IMR-90 (cell line): ENCODE results near the gene PCYT1A.

Experiments used
- CEBPB ChIP-seq: IDR thresholded peaks from 2 replicates; pipeline ENCODE4 v1.6.1; 2012; ENCODE audit warnings: low read depth, low read length, improper control_type of control experiment
- CHD1 ChIP-seq: IDR thresholded peaks from 2 replicates; pipeline ENCODE4 v1.6.1; 2012; ENCODE audit warnings: low read depth, low read length, improper control_type of control experiment
- FOS ChIP-seq: fragments of 150-350 bp; IDR thresholded peaks from 2 replicates; pipeline ENCODE4 v1.6.1; 2016; ENCODE audit warnings: low read depth, low read length
- MAZ ChIP-seq: IDR thresholded peaks from 2 replicates; pipeline ENCODE4 v1.6.1; 2012; ENCODE audit warnings: low read depth, mild to moderate bottlenecking, low read length, improper control_type of control experiment, moderate library complexity, borderline replicate concordance
- MXI1 ChIP-seq: IDR thresholded peaks from 2 replicates; pipeline ENCODE4 v1.6.1; 2012; ENCODE audit warnings: low read depth, mild to moderate bottlenecking, low read length, moderate library complexity, borderline replicate concordance
- POLR2A ChIP-seq: IDR thresholded peaks from 2 replicates; pipeline ENCODE4 v1.6.1; 2012; ENCODE audit warnings: mild to moderate bottlenecking, low read depth, low read length
- RAD21 ChIP-seq: IDR thresholded peaks from 2 replicates; pipeline ENCODE4 v1.6.1; 2012; ENCODE audit warnings: low read length, improper control_type of control experiment
- RCOR1 ChIP-seq: IDR thresholded peaks from 2 replicates; pipeline ENCODE4 v1.6.1; 2012; ENCODE audit warnings: mild to moderate bottlenecking, low read length, improper control_type of control experiment; ENCODE audit not compliant: insufficient replicate concordance
- RFX5 ChIP-seq: IDR thresholded peaks from 2 replicates; pipeline ENCODE4 v1.8.0; 2012; ENCODE audit warnings: low read depth, mild to moderate bottlenecking, low read length, moderate library complexity
- SMC3 ChIP-seq: fragments of 150-350 bp; IDR thresholded peaks from 2 replicates; pipeline ENCODE4 v1.6.1; 2016; ENCODE audit warnings: low read depth, mild to moderate bottlenecking, antibody characterized with exemption, low read length, moderate library complexity
- TF ChIP-seq, protein P1 (sequence below): conservative IDR thresholded peaks from 2 replicates; pipeline ENCODE4 v1.5.1; 2012; ENCODE audit warnings: mild to moderate bottlenecking, low read depth, low read length, improper control_type of control experiment
- TF ChIP-seq, protein P2 (sequence below): fragments of 150-350 bp; IDR thresholded peaks from 2 replicates; pipeline ENCODE4 v1.6.1; 2017; ENCODE audit warnings: mild to moderate bottlenecking, antibody characterized with exemption, low read length, low read depth
- TF ChIP-seq, protein P3 (sequence below): fragments of 150-350 bp; IDR thresholded peaks from 2 replicates; pipeline ENCODE4 v1.6.1; 2016; ENCODE audit warnings: low read depth, mild to moderate bottlenecking, low read length, moderate library complexity, borderline replicate concordance

DNA sequence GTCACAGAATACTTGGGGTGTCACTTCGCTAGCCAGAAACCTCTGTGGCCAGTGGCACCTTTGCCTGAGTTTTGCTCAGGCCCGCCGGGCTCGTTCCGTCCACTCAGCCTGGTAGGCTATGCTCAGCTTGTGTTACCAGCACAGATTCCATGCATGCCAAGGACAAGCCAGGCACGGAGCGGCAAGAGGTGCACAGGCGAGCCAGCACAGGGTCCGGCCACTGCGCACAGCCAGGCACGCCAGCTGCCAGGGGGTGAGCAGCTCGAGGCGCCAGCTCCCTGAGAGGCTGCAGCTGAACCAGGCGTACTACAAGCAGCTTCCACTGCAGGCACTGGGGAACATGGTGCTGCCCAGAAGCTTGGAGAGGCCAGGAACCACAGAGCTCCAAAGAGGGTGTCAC is 14.7 kb downstream of the PCYT1A start:
- TF ChIP-seq POLR2A (no peak), MXI1 (no peak), CEBPB (no peak), RFX5 (no peak), RAD21 (no peak), RCOR1 (no peak), SMC3 (no peak), MAZ (no peak), CHD1 (no peak), FOS (no peak)
- TF ChIP-seq, protein P1, sequence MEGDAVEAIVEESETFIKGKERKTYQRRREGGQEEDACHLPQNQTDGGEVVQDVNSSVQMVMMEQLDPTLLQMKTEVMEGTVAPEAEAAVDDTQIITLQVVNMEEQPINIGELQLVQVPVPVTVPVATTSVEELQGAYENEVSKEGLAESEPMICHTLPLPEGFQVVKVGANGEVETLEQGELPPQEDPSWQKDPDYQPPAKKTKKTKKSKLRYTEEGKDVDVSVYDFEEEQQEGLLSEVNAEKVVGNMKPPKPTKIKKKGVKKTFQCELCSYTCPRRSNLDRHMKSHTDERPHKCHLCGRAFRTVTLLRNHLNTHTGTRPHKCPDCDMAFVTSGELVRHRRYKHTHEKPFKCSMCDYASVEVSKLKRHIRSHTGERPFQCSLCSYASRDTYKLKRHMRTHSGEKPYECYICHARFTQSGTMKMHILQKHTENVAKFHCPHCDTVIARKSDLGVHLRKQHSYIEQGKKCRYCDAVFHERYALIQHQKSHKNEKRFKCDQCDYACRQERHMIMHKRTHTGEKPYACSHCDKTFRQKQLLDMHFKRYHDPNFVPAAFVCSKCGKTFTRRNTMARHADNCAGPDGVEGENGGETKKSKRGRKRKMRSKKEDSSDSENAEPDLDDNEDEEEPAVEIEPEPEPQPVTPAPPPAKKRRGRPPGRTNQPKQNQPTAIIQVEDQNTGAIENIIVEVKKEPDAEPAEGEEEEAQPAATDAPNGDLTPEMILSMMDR: no peak
- TF ChIP-seq, protein P2, sequence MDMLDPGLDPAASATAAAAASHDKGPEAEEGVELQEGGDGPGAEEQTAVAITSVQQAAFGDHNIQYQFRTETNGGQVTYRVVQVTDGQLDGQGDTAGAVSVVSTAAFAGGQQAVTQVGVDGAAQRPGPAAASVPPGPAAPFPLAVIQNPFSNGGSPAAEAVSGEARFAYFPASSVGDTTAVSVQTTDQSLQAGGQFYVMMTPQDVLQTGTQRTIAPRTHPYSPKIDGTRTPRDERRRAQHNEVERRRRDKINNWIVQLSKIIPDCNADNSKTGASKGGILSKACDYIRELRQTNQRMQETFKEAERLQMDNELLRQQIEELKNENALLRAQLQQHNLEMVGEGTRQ: no peak
- TF ChIP-seq, protein P3, sequence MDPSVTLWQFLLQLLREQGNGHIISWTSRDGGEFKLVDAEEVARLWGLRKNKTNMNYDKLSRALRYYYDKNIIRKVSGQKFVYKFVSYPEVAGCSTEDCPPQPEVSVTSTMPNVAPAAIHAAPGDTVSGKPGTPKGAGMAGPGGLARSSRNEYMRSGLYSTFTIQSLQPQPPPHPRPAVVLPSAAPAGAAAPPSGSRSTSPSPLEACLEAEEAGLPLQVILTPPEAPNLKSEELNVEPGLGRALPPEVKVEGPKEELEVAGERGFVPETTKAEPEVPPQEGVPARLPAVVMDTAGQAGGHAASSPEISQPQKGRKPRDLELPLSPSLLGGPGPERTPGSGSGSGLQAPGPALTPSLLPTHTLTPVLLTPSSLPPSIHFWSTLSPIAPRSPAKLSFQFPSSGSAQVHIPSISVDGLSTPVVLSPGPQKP: no peak
